ENCODE measurements around the gene CLDN6.

DNA sequence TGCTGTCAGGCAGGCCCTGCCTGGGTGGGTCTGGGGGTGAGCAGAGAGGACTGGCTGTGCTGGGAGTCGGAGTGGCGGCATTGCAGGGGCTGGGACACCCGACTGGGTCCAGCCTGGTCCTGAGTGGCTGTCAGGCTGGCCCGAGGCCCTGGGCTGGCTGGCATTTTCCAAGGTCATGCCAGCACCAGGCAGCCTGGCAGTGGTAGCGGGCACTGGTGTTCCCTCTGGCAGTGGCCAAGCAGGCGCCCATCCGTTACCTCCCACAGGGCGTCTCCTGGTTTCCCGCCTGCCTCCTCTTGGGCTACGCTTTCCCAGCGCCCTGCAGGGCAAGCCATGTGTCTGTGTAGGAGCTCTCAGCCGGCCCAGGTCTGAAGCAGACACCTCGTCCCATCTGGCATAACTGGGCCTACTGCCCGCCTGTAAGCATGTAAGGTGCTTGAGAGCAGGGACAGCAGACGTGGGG, 32.1 kb downstream of the CLDN6 start:
- TF ChIP-seq, protein P1, sequence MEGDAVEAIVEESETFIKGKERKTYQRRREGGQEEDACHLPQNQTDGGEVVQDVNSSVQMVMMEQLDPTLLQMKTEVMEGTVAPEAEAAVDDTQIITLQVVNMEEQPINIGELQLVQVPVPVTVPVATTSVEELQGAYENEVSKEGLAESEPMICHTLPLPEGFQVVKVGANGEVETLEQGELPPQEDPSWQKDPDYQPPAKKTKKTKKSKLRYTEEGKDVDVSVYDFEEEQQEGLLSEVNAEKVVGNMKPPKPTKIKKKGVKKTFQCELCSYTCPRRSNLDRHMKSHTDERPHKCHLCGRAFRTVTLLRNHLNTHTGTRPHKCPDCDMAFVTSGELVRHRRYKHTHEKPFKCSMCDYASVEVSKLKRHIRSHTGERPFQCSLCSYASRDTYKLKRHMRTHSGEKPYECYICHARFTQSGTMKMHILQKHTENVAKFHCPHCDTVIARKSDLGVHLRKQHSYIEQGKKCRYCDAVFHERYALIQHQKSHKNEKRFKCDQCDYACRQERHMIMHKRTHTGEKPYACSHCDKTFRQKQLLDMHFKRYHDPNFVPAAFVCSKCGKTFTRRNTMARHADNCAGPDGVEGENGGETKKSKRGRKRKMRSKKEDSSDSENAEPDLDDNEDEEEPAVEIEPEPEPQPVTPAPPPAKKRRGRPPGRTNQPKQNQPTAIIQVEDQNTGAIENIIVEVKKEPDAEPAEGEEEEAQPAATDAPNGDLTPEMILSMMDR (IDR thresholded peaks at IDR 0.05): no peak
- TF ChIP-seq POLR2A (IDR thresholded peaks at IDR 0.05): no peak
- no peak for TF ChIP-seq POLR2AphosphoS5 (IDR thresholded peaks at IDR 0.05)
- no peak for TF ChIP-seq EP300 (IDR thresholded peaks at IDR 0.05)

Data from gastroesophageal sphincter (tissue), 3 donors.